Kidney (tissue), 14 donors: Measurements from ENCODE around the gene NAALADL1. TPM values are rescaled to one million over a fixed set of nuclear protein-coding genes. Genes with fewer than 3 reads are reported as not detected.
A peak's percentile ranks its signal among the peaks of the same experiment; 100 is the strongest.
"Not testable (repeated sequence)": the region's sequence is repeated elsewhere in the genome, so short reads cannot be mapped to it uniquely, and the experiment has no call there.

Experiments used
- DNase-seq, 5 donors: peaks; one replicate each; pipeline ENCODE4 v3.0.0-alpha.2; 2013 to 2020
- FAIRE-seq: peaks from 2 replicates; lab custom pipeline; 2012; peaks lifted over from hg19 to GRCh38; lab: Jason Lieb, UNC
- H3K27ac ChIP-seq, 2 donors: one replicate each; pipeline ENCODE4 v1.7.0; 2013; ENCODE audit warnings: low read depth in 2 of 2, low read length in 2 of 2, inconsistent platforms in 1 of 2
- H3K27me3 ChIP-seq: one replicate; pipeline ENCODE4 v1.7.1; 2013; ENCODE audit warnings: low read length, inconsistent platforms; ENCODE audit not compliant: control insufficient read depth, insufficient read depth
- H3K36me3 ChIP-seq, 3 donors: one replicate each; pipeline versions ENCODE4 v1.7.0 to v1.7.1; 2013; ENCODE audit warnings: low read length in 3 of 3, control low read depth in 1 of 3, inconsistent platforms in 1 of 3; ENCODE audit not compliant: insufficient read depth in 3 of 3, control insufficient read depth in 2 of 3
- H3K4me1 ChIP-seq, 3 donors: one replicate each; pipeline versions ENCODE4 v1.7.0 to v1.7.1; 2013; ENCODE audit warnings: low read length in 3 of 3, inconsistent platforms in 1 of 3, low read depth in 1 of 3; ENCODE audit not compliant: control insufficient read depth in 2 of 3, insufficient read depth in 2 of 3
- H3K4me3 ChIP-seq, 3 donors: one replicate each; pipeline versions ENCODE4 v1.7.0 to v1.8.1; 2013; ENCODE audit warnings: low read length in 3 of 3, control low read depth in 1 of 3, inconsistent platforms in 1 of 3
- H3K9ac ChIP-seq, 3 donors: one replicate each; pipeline versions ENCODE4 v1.7.0 to v1.7.1; 2013; ENCODE audit warnings: low read length in 3 of 3, control low read depth in 1 of 3, inconsistent platforms in 1 of 3
- H3K9me3 ChIP-seq, 3 donors: one replicate each; pipeline versions ENCODE4 v1.7.0 to v1.7.1; 2013; ENCODE audit warnings: low read length in 3 of 3, control low read depth in 1 of 3, inconsistent platforms in 1 of 3; ENCODE audit not compliant: control insufficient read depth in 2 of 3, insufficient read depth in 1 of 3
- intact Hi-C: fragments of 100-400 bp; cut with DNase I; formaldehyde crosslinking; loops from one replicate; pipeline ENCODE4 v1.11.1; 2022
- polyA plus RNA-seq: library from polyadenylated mRNA; stranded (reverse); fragments of 350-450 nt; fragmentation: Illumina TruSeq; extraction: RNeasy Lipid Tissue Mini Kit (QIAGEN cat#74804); gene quantifications from one replicate; pipeline ENCODE4 v1.2.3, GENCODE V29; 2014; ENCODE audit warnings: low read depth, low replicate concordance; ENCODE audit not compliant: insufficient read depth
- total RNA-seq: library from RNA; stranded (reverse); fragmentation: NEBNext Ultra II Directional; extraction: Animal tissue kit (Norgen Biotek cat#: 25700); gene quantifications from one replicate; pipeline ENCODE4 v1.2.1, GENCODE V29; 2021
- TF ChIP-seq, protein P1 (sequence below): IDR thresholded peaks from 3 replicates; pipeline ENCODE4 v1.5.1; 2012; ENCODE audit warnings: mild to moderate bottlenecking, moderate library complexity, borderline replicate concordance; ENCODE audit not compliant: insufficient read depth; ENCODE audit errors: extremely low read depth
- donor health status: control.
- donor health status: control.
- donor health status: control.
- donor health status: control.
- donor health status: control.
- donor health status: DM: yes; HTN: yes; CAD: no.
- donor health status: Normal renal cell carcinoma (clear cell type).

NAALADL1 gene
- total and polyA plus RNA-seq, 2 donors from 2014 or later: 9.4 to 17.1 TPM

DNA sequence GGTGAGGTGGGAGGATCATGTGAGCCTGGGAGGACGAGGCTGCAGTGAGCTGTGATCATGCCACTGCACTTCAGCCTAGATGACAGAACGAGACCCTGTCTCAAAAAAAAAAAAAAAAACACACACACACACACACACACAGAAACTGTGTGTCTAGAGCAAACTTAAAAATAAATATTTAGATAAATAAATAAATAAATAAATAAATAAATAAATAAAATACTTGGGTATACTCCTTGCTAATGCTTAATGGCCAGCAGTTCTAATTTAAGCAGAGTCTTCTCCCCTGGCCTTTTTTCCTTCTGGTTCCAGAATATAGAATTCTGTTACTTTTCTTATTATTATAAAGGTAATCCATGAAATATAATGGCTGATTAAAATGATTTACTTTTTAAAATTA, 49.5 kb downstream of the NAALADL1 start:
- TF ChIP-seq, protein P1, sequence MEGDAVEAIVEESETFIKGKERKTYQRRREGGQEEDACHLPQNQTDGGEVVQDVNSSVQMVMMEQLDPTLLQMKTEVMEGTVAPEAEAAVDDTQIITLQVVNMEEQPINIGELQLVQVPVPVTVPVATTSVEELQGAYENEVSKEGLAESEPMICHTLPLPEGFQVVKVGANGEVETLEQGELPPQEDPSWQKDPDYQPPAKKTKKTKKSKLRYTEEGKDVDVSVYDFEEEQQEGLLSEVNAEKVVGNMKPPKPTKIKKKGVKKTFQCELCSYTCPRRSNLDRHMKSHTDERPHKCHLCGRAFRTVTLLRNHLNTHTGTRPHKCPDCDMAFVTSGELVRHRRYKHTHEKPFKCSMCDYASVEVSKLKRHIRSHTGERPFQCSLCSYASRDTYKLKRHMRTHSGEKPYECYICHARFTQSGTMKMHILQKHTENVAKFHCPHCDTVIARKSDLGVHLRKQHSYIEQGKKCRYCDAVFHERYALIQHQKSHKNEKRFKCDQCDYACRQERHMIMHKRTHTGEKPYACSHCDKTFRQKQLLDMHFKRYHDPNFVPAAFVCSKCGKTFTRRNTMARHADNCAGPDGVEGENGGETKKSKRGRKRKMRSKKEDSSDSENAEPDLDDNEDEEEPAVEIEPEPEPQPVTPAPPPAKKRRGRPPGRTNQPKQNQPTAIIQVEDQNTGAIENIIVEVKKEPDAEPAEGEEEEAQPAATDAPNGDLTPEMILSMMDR: no peak
- no peak for FAIRE-seq
- no peak for DNase-seq
- intact Hi-C loops: no loop called here
- Histone ChIP-seq H3K4me3 (no peak overlapping the region), H3K9ac (no peak overlapping the region), H3K36me3 (no peaks in the 10 kb centered on the region), H3K9me3 (no peaks in the 10 kb centered on the region), H3K27ac (no peak overlapping the region), H3K4me1 (peaks cover 0 to 6% (median 5%) of the 10 kb centered on the region in 3 donors), H3K27me3 (no peaks in the 10 kb centered on the region)

DNA sequence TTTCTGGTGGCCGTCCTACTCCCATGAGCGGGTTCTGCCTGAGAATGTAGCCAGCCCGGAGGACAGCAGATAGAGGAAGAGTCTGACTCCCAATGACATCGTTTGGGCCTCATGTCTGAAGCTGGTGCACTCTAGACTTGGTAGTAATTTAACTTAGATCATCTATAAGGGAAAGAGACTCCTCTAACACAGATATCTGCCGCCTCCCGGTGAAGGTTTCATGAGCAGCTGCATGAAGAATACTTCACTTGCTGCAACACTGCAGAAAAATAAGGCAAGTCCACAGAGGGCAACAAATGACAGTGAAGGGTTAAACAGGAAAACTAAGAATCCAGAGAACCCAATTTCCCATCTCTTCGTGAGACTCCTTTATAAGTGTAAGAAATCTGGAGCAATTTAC, 50.3 kb downstream of the NAALADL1 start:
- no peak for DNase-seq
- Histone ChIP-seq H3K27me3 (no peaks in the 10 kb centered on the region), H3K36me3 (no peaks in the 10 kb centered on the region), H3K27ac (no peak overlapping the region), H3K9ac (no peak overlapping the region), H3K4me1 (peaks cover 0 to 2% (median 1%) of the 10 kb centered on the region in 3 donors), H3K4me3 (no peak overlapping the region), H3K9me3 (no peaks in the 10 kb centered on the region)
- intact Hi-C loops: no loop called here
- TF ChIP-seq, protein P1: no peak
- FAIRE-seq: no peak

DNA sequence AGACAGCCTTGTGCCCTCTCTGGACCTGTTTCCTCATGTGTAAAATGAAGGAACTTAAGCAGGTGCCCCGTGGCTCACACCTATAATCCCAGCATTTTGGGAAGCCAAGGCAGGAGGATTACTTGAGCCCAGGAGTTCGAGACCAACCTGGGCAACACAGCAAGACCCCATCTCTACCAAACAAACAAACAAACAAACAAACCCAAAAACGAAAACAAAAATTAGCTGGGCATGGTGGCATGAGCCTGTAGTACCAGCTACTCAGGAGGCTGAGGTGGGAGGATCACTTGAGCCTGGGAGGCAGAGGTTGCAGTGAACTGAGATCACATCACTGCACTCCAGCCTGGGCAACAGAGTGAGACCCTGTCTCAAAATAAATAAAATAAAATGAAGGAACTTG, 54.4 kb downstream of the NAALADL1 start:
- H3K36me3 ChIP-seq, H3K27ac ChIP-seq, H3K9ac ChIP-seq, H3K27me3 ChIP-seq, H3K9me3 ChIP-seq, H3K4me3 ChIP-seq, intact Hi-C loops, H3K4me1 ChIP-seq, FAIRE-seq, DNase-seq: not testable (repeated sequence)

DNA sequence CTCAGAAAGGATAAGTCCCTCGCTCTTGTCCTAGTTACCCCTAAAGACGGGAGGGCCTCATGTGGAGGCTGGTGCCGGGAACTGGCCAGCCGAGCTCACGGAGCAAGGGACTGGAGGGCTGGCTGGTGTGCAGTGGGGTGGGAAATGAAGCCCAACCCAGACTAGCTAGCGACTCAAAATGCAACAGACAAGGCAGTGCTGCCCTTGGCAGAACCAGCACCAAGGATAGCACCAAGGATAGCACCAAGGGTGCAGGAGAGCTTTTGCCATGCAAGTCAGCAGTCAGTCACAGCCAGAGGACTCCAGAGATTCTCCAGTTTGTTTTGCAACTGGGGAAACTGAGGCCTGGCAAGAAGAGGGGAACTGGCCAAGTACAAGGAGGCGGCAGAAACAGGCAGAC, 55.1 kb downstream of the NAALADL1 start:
- Histone ChIP-seq H3K4me1 (peaks cover 0 to 9% (median 0%) of the 10 kb centered on the region in 3 donors), H3K27ac (no peak overlapping the region), H3K9ac (no peak overlapping the region), H3K9me3 (no peaks in the 10 kb centered on the region), H3K27me3 (no peaks in the 10 kb centered on the region), H3K4me3 (no peak overlapping the region), H3K36me3 (no peaks in the 10 kb centered on the region)
- FAIRE-seq: no peak
- intact Hi-C loops: no loop called here
- DNase-seq: peak in 3 of 5 donors; percentile 38 to 39 (median 39)
- TF ChIP-seq, protein P1: no peak
